Activated T-cell treated with anti-CD3 and anti-CD28 coated beads, Interleukin-2, amount 50 U/mL, for 48 hours (primary cell): ENCODE data around the gene CCNL1.
"Not testable (repeated sequence)": the region's sequence is repeated elsewhere in the genome, so short reads cannot be mapped to it uniquely, and the experiment has no call there.

Source experiments
- DNase-seq, 2 experiments: peaks; one replicate each; pipeline ENCODE4 v3.0.0-alpha.2; 2020

CCNL1 gene

GRCh38 chr3:157167371-157168042 is 7.6 kb upstream of the CCNL1 start:
- no peak for DNase-seq

GRCh38 chr3:157166561-157166960 is 6.6 kb upstream of the CCNL1 start:
- DNase-seq = no peak

- no peak for DNase-seq
Observed at GRCh38 chr3:157166115-157166514, 6.2 kb upstream of the CCNL1 start.

GRCh38 chr3:157163217-157163953 is 3.4 kb upstream of the CCNL1 start:
- DNase-seq = no peak

- not testable (repeated sequence) for DNase-seq
Observed at GRCh38 chr3:157162620-157163019, 2.7 kb upstream of the CCNL1 start.

GRCh38 chr3:157160658-157161424 is 894 bp upstream of the CCNL1 start:
- no peak for DNase-seq

- DNase-seq = peak; percentile 81 to 86
Observed at GRCh38 chr3:157159037-157159761, 748 bp downstream of the CCNL1 start.

GRCh38 chr3:157157836-157158235 is 2.1 kb downstream of the CCNL1 start:
- DNase-seq = no peak

- DNase-seq = no peak
Observed at GRCh38 chr3:157156837-157157635, 2.9 kb downstream of the CCNL1 start.

GRCh38 chr3:157155591-157155990 is 4.4 kb downstream of the CCNL1 start:
- no peak for DNase-seq

GRCh38 chr3:157154563-157155330 is 5.2 kb downstream of the CCNL1 start:
- DNase-seq = no peak

- DNase-seq = no peak
Observed at GRCh38 chr3:157152930-157153329, 7.0 kb downstream of the CCNL1 start.

- no peak for DNase-seq
Observed at GRCh38 chr3:157152438-157152837, 7.5 kb downstream of the CCNL1 start.

- no peak for DNase-seq
Observed at GRCh38 chr3:157151627-157152026, 8.3 kb downstream of the CCNL1 start.

- DNase-seq = no peak
Observed at GRCh38 chr3:157151151-157151550, 8.8 kb downstream of the CCNL1 start.

- no peak for DNase-seq
Observed at GRCh38 chr3:157149136-157149696, 10.7 kb downstream of the CCNL1 start.

- DNase-seq = no peak
Observed at GRCh38 chr3:157148196-157148889, 11.6 kb downstream of the CCNL1 start.

- DNase-seq = no peak
Observed at GRCh38 chr3:157147099-157147803, 12.7 kb downstream of the CCNL1 start.

- no peak for DNase-seq
Observed at GRCh38 chr3:157145606-157146322, 14.2 kb downstream of the CCNL1 start.
